ENCODE data around the gene CPSF3. TPM values are rescaled to one million over a fixed set of nuclear protein-coding genes. Genes with fewer than 3 reads are reported as not detected.

The CPSF3 gene
- total RNA-seq, 1 donor from 2014 or later: 86.4 TPM

DNA sequence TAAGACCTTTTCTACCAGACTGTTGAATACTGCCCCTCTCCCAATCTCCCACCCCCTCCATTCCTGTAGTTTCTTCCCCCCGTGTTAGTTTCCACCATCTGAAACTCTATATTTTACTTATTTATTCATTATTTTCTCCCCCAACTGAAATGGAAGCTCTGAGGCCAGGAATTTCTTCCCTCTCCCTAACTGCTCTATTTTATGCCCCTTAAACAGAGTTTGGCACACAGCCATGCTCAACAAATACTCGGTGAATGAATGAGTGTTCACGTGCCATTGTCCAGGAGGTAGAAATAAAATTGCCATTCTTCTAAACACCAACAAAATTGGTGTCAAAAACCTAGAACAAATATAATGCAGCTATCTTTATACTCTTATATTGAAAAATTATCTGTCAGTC is 5.7 kb upstream of the CPSF3 start:
- TF ChIP-seq CTCF (conservative IDR thresholded peaks at IDR 0.05): no peak
- H3K36me3 Mint-ChIP-seq (ENCODE audit: low read depth): peaks cover 5% of the 10 kb centered on the region

DNA sequence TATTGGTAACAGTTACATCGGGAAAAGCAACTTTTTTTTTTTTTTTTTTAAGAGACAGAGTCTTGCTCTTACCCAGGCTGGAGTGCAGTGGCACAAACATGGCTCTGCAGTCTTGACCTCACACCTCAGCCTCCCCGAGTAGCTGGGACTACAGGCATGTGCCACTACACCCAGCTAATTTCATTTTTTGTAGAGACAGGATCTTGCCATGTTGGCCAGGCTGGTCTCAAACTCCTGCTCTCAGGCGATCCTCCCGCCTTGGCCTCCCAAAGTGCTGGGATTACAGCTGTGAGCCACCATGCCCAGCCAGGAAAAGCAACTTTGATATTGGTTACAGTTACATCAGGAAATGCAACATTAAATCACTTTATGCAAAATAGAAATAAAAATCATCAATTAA is 4.7 kb upstream of the CPSF3 start:
- H3K9me3 Mint-ChIP-seq: no peaks in the 10 kb centered on the region
- peaks cover 22% of the 10 kb centered on the region for H3K4me1 Mint-ChIP-seq
- peaks cover 2% of the 10 kb centered on the region for H3K36me3 Mint-ChIP-seq (ENCODE audit: low read depth)
- H3K4me3 Mint-ChIP-seq: peak overlapping the region; percentile 27
- H3K27me3 Mint-ChIP-seq (ENCODE audit: low read depth): no peaks in the 10 kb centered on the region
- DNase-seq (ENCODE audit: low read depth, low spot score): no peak
- no peak overlapping the region for H3K27ac Mint-ChIP-seq (ENCODE audit: unreplicated experiment)
- TF ChIP-seq CTCF (conservative IDR thresholded peaks at IDR 0.05): no peak

More for the DNA sequence above, 5.7 kb upstream of the CPSF3 start:
- Mint-ChIP-seq H3K4me1 (peaks cover 22% of the 10 kb centered on the region), H3K9me3 (no peaks in the 10 kb centered on the region), H3K27ac (ENCODE audit: unreplicated experiment) (no peak overlapping the region), H3K27me3 (ENCODE audit: low read depth) (no peaks in the 10 kb centered on the region), H3K4me3 (no peak overlapping the region)
- DNase-seq (ENCODE audit: low read depth, low spot score): no peak

DNA sequence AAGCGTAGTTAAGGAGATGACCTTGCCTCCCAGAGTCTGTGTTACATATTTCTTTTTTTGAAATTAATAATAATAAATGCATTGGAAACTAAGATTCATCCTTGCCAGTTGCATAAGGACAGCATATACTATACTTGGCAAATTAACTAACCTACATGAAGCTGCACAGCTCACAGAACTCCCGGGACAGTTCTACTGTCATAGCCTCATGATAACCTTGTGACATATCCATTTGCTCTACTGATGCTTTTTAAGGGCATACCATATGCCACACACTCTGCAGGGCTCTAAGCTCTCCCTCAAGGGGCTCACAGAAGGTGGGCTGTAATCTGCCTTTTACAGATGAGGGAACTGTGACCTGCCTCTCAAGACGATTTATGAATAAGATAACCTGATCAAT is 3.9 kb upstream of the CPSF3 start:
- Mint-ChIP-seq H3K27me3 (ENCODE audit: low read depth) (no peaks in the 10 kb centered on the region), H3K9me3 (no peaks in the 10 kb centered on the region), H3K4me3 (peak overlapping the region; percentile 68), H3K36me3 (ENCODE audit: low read depth) (peaks cover 2% of the 10 kb centered on the region), H3K27ac (ENCODE audit: unreplicated experiment) (no peak overlapping the region), H3K4me1 (peaks cover 22% of the 10 kb centered on the region)
- no peak for TF ChIP-seq CTCF (conservative IDR thresholded peaks at IDR 0.05)
- no peak for DNase-seq (ENCODE audit: low read depth, low spot score)

GRCh38 chr2:9420495-9420894 is 3.0 kb upstream of the CPSF3 start:
- Mint-ChIP-seq H3K27me3 (ENCODE audit: low read depth) (no peaks in the 10 kb centered on the region), H3K9me3 (no peaks in the 10 kb centered on the region), H3K27ac (ENCODE audit: unreplicated experiment) (no peak overlapping the region), H3K4me3 (peak overlapping the region; percentile 80), H3K36me3 (ENCODE audit: low read depth) (peaks cover 2% of the 10 kb centered on the region), H3K4me1 (peaks cover 22% of the 10 kb centered on the region)
- no peak for TF ChIP-seq CTCF (conservative IDR thresholded peaks at IDR 0.05)
- DNase-seq (ENCODE audit: low read depth, low spot score): no peak

DNA sequence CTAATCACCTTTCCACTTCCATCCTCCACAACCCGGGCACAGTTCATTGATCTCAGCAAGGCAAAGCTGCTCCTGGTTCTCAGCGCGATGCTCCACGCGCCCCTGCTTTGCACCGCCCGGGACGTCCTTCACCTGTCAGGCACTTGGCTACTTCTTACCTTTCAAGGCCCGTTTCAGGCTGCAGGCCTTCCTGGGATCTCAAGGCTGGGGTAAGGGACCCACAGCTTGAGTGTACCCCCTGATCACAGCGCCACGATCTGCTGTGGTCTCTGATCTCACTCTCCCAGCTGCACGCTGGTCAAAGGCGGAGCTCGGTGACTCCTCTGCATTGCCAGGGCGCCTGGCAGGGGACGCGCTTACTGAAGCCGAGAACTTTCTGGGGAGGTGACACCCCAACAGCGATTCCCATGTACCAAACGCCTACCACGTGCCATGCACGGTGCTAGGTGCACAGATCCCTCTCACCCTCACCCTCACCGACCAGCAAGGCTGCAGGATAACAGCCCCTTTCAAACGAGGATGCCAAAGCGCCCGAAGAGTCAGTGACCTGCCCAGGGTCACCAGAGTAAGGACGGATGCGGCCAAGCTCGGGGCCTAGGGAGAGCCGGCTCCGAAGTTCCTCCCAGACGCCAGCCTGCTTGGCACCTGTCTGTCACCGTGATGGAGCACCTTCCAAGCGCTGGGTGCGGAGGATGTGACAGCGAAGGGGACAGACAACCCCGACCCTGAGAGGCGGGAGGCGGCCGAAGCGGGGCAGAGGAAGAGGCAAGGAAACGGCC is 944 bp upstream of the CPSF3 start:
- H3K9me3 Mint-ChIP-seq: no peaks in the 10 kb centered on the region
- peak overlapping the region; percentile 69 for H3K27ac Mint-ChIP-seq (ENCODE audit: unreplicated experiment)
- H3K4me3 Mint-ChIP-seq: peak overlapping the region; percentile 93
- H3K4me1 Mint-ChIP-seq: peaks cover 19% of the 10 kb centered on the region
- no peaks in the 10 kb centered on the region for H3K36me3 Mint-ChIP-seq (ENCODE audit: low read depth)
- no peak for DNase-seq (ENCODE audit: low read depth, low spot score)
- no peak for TF ChIP-seq CTCF (conservative IDR thresholded peaks at IDR 0.05)
- no peaks in the 10 kb centered on the region for H3K27me3 Mint-ChIP-seq (ENCODE audit: low read depth)
